SK-N-SH treated with all-trans-retinoic acid at 6 μM for 48 hours (cell line): ENCODE measurements around the gene AAR2.

Experiments used
- PATZ1 ChIP-seq: fragments of 250-450 bp; sonication (Bioruptor Pico); IDR thresholded peaks from 2 replicates; pipeline ENCODE4 v1.8.0; 2020; ENCODE audit warnings: mild to moderate bottlenecking, moderate library complexity, borderline replicate concordance
- ZNF565 ChIP-seq: fragments of 450-650 bp; formaldehyde crosslinking; conservative IDR thresholded peaks from 2 replicates; pipeline ENCODE4 v1.5.0; 2020; ENCODE audit warnings: low read depth, mild to moderate bottlenecking, moderate library complexity

GRCh38 chr20:36266189-36266588 is 29.9 kb downstream of the AAR2 start:
- no peak for TF ChIP-seq ZNF565 (CRISPR knock-in tag)
- no peak for TF ChIP-seq PATZ1 (CRISPR knock-in tag)
